ENCODE measurements around the gene COL9A3.

GRCh38 chr20:62804627-62805154, 12.2 kb upstream of the COL9A3 start, which contains the start of gene OGFR:
- peak; percentile 55; the same call in 1 of the 2 replicates for TF ChIP-seq POLR2A (IDR thresholded peaks at IDR 0.05; ENCODE audit: low read depth, low read length)
- no peak for TF ChIP-seq PAX5 (IDR thresholded peaks at IDR 0.05; ENCODE audit: insufficient read depth, low read length, severe bottlenecking)

Data from GM12891 (cell line).